Measurements from ENCODE around the gene CAPG. TPM values are rescaled to one million over a fixed set of nuclear protein-coding genes. Genes with fewer than 3 reads are reported as not detected.
"Not testable (repeated sequence)": the region's sequence is repeated elsewhere in the genome, so short reads cannot be mapped to it uniquely, and the experiment has no call there.

The CAPG gene
- polyA plus RNA-seq, 4 donors, result 35.8 to 130 (median 62.4) TPM

DNA sequence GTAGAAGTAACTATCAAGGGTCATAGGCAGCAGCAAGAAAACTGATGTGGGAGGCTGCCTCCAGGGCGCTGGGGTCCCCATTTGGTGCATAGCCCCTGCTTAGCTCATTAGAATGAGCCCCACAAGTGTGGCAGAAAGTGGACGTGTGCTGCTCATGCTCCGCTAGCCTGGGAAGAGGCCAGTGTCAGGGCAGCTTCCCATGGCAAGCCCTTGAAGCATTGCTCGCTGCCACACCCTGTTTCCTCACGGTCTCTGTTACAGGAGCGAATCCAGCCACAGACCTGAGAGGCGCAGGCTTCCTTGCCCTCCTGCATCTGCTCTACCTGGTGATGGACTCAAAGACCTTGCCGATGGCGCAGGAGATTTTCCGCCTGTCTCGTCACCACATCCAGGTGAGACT lies 33.1 kb downstream of the CAPG start:
- H3K4me1 ChIP-seq (ENCODE audit: control insufficient read depth in 3 of 3, insufficient read depth in 2 of 3, low read depth in 1 of 3, low read length in 2 of 3), result no peaks in the 10 kb centered on the region
- no peak for DNase-seq
- no peak overlapping the region for H3K4me3 ChIP-seq (ENCODE audit: low read depth in 1 of 3, low read length in 3 of 3)
- peaks cover 0 to 11% of the 10 kb centered on the region in 2 donors for H3K9me3 ChIP-seq (ENCODE audit: control insufficient read depth in 2 of 2, insufficient read depth in 1 of 2, low read depth in 1 of 2, low read length in 1 of 2)
- H3K27ac ChIP-seq (ENCODE audit: low read depth in 1 of 3, low read length in 2 of 3), result no peak overlapping the region
- no peak for FAIRE-seq
- peaks cover 5 to 42% (median 12%) of the 10 kb centered on the region in 3 donors for H3K36me3 ChIP-seq (ENCODE audit: control insufficient read depth in 3 of 3, insufficient read depth in 2 of 3, low read depth in 1 of 3, low read length in 3 of 3)
- H3K27me3 ChIP-seq (ENCODE audit: control insufficient read depth in 3 of 3, insufficient read depth in 3 of 3, low read length in 3 of 3), result no peaks in the 10 kb centered on the region
- WGBS, 3 donors, result 91 to 97% (median 94%) methylated on average over 11 of the region's 11 CpGs

DNA sequence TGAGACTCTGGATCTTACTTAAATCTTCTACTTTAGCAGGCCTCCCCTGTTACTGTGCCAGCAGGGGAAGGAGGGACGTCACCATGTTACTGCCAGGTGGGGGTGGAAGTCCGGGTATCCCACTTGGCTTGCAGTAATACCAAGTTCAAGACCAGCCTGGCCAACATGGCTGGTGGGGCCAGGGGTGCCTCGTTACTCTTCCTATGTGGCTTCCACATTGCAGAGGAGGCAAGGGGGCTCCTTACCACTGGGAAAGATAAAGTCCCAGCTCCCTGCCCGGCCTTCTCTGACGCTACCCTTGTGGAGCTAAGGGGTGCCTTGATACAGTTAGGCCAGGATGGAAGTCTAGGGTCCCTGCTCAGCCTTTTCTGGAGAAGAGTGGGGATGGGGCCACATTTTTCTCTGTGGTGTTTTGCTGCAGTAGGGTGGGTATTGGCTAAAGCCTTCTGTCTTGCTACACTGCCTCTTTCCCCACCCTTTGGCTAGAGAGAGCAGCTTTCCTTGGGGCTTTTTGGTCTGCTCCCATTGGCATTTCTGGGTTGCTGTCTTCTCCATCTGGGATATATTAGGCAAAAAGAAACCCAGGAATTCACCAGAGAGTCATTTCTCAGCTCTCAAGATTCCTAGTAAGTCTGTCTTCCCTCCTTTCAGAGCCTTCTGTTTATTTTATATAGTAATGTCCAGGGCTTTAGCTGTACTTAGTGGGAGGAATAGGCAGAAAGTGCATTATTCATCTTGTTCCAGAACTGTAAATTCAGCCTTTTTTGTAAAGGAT lies 33.7 kb downstream of the CAPG start:
- 93 to 98% (median 96%) methylated on average over 5 of the region's 5 CpGs for WGBS, 3 donors
- H3K4me3 ChIP-seq (ENCODE audit: low read depth in 1 of 3, low read length in 3 of 3), result no peak overlapping the region
- H3K27me3 ChIP-seq (ENCODE audit: control insufficient read depth in 3 of 3, insufficient read depth in 3 of 3, low read length in 3 of 3), result no peaks in the 10 kb centered on the region
- H3K9me3 ChIP-seq (ENCODE audit: control insufficient read depth in 2 of 2, insufficient read depth in 1 of 2, low read depth in 1 of 2, low read length in 1 of 2), result peaks cover 0 to 11% of the 10 kb centered on the region in 2 donors
- H3K27ac ChIP-seq (ENCODE audit: low read depth in 1 of 3, low read length in 2 of 3), result no peak overlapping the region
- DNase-seq (no peak), FAIRE-seq (no peak)
- peaks cover 5 to 40% (median 12%) of the 10 kb centered on the region in 3 donors for H3K36me3 ChIP-seq (ENCODE audit: control insufficient read depth in 3 of 3, insufficient read depth in 2 of 3, low read depth in 1 of 3, low read length in 3 of 3)
- no peaks in the 10 kb centered on the region for H3K4me1 ChIP-seq (ENCODE audit: control insufficient read depth in 3 of 3, insufficient read depth in 2 of 3, low read depth in 1 of 3, low read length in 2 of 3)

DNA sequence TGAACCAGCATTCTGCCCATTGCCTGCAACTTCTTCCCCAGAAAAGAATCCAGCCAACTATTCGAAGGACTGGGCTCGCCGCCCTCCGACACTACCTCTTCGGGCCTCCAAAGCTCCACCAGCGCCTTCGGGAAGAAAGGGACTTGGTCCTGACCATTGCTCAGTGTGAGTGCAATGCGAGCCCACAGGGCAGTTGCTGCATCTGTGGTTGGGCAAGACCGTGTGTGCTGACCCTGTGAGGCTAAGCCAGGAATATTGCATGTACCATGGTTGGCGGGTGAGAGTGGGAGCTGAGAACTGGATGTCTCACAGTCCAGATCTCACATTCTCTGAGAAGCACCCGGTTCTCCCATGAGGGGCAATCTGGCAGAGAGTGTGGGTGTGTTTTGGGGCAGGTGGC lies 39.1 kb downstream of the CAPG start:
- no peak for DNase-seq
- H3K4me1 ChIP-seq (ENCODE audit: control insufficient read depth in 3 of 3, insufficient read depth in 2 of 3, low read depth in 1 of 3, low read length in 2 of 3), result peaks cover 0 to 7% (median 0%) of the 10 kb centered on the region in 3 donors
- H3K27ac ChIP-seq (ENCODE audit: low read depth in 1 of 3, low read length in 2 of 3), result no peak overlapping the region
- no peak overlapping the region for H3K4me3 ChIP-seq (ENCODE audit: low read depth in 1 of 3, low read length in 3 of 3)
- 95 to 97% (median 97%) methylated on average over 11 of the region's 11 CpGs for WGBS, 3 donors
- FAIRE-seq, result no peak
- H3K27me3 ChIP-seq (ENCODE audit: control insufficient read depth in 3 of 3, insufficient read depth in 3 of 3, low read length in 3 of 3), result no peaks in the 10 kb centered on the region
- no peaks in the 10 kb centered on the region for H3K9me3 ChIP-seq (ENCODE audit: control insufficient read depth in 2 of 2, insufficient read depth in 1 of 2, low read depth in 1 of 2, low read length in 1 of 2)
- peaks cover 0 to 41% (median 5%) of the 10 kb centered on the region in 3 donors for H3K36me3 ChIP-seq (ENCODE audit: control insufficient read depth in 3 of 3, insufficient read depth in 2 of 3, low read depth in 1 of 3, low read length in 3 of 3)

- no peaks in the 10 kb centered on the region for H3K9me3 ChIP-seq (ENCODE audit: control insufficient read depth in 2 of 2, insufficient read depth in 1 of 2, low read depth in 1 of 2, low read length in 1 of 2)
These were observed 40.7 kb downstream of the CAPG start for GRCh38 chr2:85369500-85369899.

DNA sequence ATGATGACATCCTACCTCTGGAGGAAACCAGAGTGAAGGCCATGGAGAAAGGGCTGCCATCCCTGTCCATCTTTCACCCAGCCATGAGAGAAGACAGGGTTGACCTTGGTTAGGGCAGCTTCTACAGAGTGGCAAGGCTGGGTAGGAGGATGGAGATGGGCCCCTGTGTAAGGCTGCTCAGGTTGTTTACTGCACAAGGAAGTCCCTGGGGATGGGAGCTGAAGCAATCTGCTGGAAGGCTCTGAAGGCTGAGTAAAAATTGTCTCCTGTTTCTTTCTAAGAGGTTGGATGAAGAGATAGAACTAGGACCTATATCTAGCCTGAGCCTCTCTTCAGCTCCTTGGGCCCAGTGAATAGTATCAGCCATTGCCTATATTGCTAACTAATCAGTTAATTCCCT lies 41.2 kb downstream of the CAPG start:
- no peaks in the 10 kb centered on the region for H3K27me3 ChIP-seq (ENCODE audit: control insufficient read depth in 3 of 3, insufficient read depth in 3 of 3, low read length in 3 of 3)
- no peak for DNase-seq
- no peak for FAIRE-seq
- peaks cover 0 to 14% (median 0%) of the 10 kb centered on the region in 3 donors for H3K4me1 ChIP-seq (ENCODE audit: control insufficient read depth in 3 of 3, insufficient read depth in 2 of 3, low read depth in 1 of 3, low read length in 2 of 3)
- no peak overlapping the region for H3K27ac ChIP-seq (ENCODE audit: low read depth in 1 of 3, low read length in 2 of 3)
- no peaks in the 10 kb centered on the region for H3K9me3 ChIP-seq (ENCODE audit: control insufficient read depth in 2 of 2, insufficient read depth in 1 of 2, low read depth in 1 of 2, low read length in 1 of 2)
- peaks cover 0 to 32% (median 3%) of the 10 kb centered on the region in 3 donors for H3K36me3 ChIP-seq (ENCODE audit: control insufficient read depth in 3 of 3, insufficient read depth in 2 of 3, low read depth in 1 of 3, low read length in 3 of 3)
- H3K4me3 ChIP-seq (ENCODE audit: low read depth in 1 of 3, low read length in 3 of 3), result no peak overlapping the region

More at GRCh38 chr2:85369500-85369899, 40.7 kb downstream of the CAPG start:
- peak in 1 of 2 donors; percentile 46 for DNase-seq
- FAIRE-seq, result no peak
- Histone ChIP-seq H3K27ac (ENCODE audit: low read depth in 1 of 3, low read length in 2 of 3) (no peak overlapping the region), H3K4me1 (ENCODE audit: control insufficient read depth in 3 of 3, insufficient read depth in 2 of 3, low read depth in 1 of 3, low read length in 2 of 3) (peaks cover 0 to 14% (median 0%) of the 10 kb centered on the region in 3 donors), H3K36me3 (ENCODE audit: control insufficient read depth in 3 of 3, insufficient read depth in 2 of 3, low read depth in 1 of 3, low read length in 3 of 3) (peaks cover 0 to 36% (median 3%) of the 10 kb centered on the region in 3 donors), H3K4me3 (ENCODE audit: low read depth in 1 of 3, low read length in 3 of 3) (no peak overlapping the region), H3K27me3 (ENCODE audit: control insufficient read depth in 3 of 3, insufficient read depth in 3 of 3, low read length in 3 of 3) (no peaks in the 10 kb centered on the region)
- WGBS, 3 donors, result 72 to 84% (median 82%) methylated on average over 5 of the region's 5 CpGs

- Histone ChIP-seq H3K9me3 (ENCODE audit: control insufficient read depth in 2 of 2, insufficient read depth in 1 of 2, low read depth in 1 of 2, low read length in 1 of 2) (no peaks in the 10 kb centered on the region), H3K27ac (ENCODE audit: low read depth in 1 of 3, low read length in 2 of 3) (no peak overlapping the region), H3K27me3 (ENCODE audit: control insufficient read depth in 3 of 3, insufficient read depth in 3 of 3, low read length in 3 of 3) (no peaks in the 10 kb centered on the region), H3K4me1 (ENCODE audit: control insufficient read depth in 3 of 3, insufficient read depth in 2 of 3, low read depth in 1 of 3, low read length in 2 of 3) (peaks cover 0 to 14% (median 0%) of the 10 kb centered on the region in 3 donors), H3K36me3 (ENCODE audit: control insufficient read depth in 3 of 3, insufficient read depth in 2 of 3, low read depth in 1 of 3, low read length in 3 of 3) (peaks cover 0 to 34% (median 3%) of the 10 kb centered on the region in 3 donors), H3K4me3 (ENCODE audit: low read depth in 1 of 3, low read length in 3 of 3) (no peak overlapping the region)
- no peak for DNase-seq
- 86 to 90% (median 89%) methylated on average over 5 of the region's 5 CpGs for WGBS, 3 donors
- FAIRE-seq, result no peak
These were observed 43.0 kb downstream of the CAPG start for GRCh38 chr2:85367180-85367579.

- not testable (repeated sequence) for DNase-seq; H3K27ac ChIP-seq (ENCODE audit: low read depth in 1 of 3, low read length in 2 of 3); FAIRE-seq; H3K4me3 ChIP-seq (ENCODE audit: low read depth in 1 of 3, low read length in 3 of 3); H3K27me3 ChIP-seq (ENCODE audit: control insufficient read depth in 3 of 3, insufficient read depth in 3 of 3, low read length in 3 of 3); H3K4me1 ChIP-seq (ENCODE audit: control insufficient read depth in 3 of 3, insufficient read depth in 2 of 3, low read depth in 1 of 3, low read length in 2 of 3); H3K9me3 ChIP-seq (ENCODE audit: control insufficient read depth in 2 of 2, insufficient read depth in 1 of 2, low read depth in 1 of 2, low read length in 1 of 2)
- peaks cover 0 to 26% (median 0%) of the 10 kb centered on the region in 3 donors for H3K36me3 ChIP-seq (ENCODE audit: control insufficient read depth in 3 of 3, insufficient read depth in 2 of 3, low read depth in 1 of 3, low read length in 3 of 3)
- 77 to 88% (median 85%) methylated on average over 5 of the region's 5 CpGs for WGBS, 3 donors
These were observed 47.3 kb downstream of the CAPG start for GRCh38 chr2:85362653-85363387.

- Histone ChIP-seq H3K4me1 (ENCODE audit: control insufficient read depth in 3 of 3, insufficient read depth in 2 of 3, low read depth in 1 of 3, low read length in 2 of 3) (peaks cover 2 to 8% (median 4%) of the 10 kb centered on the region in 3 donors), H3K4me3 (ENCODE audit: low read depth in 1 of 3, low read length in 3 of 3) (no peak overlapping the region), H3K9me3 (ENCODE audit: control insufficient read depth in 2 of 2, insufficient read depth in 1 of 2, low read depth in 1 of 2, low read length in 1 of 2) (no peaks in the 10 kb centered on the region), H3K27me3 (ENCODE audit: control insufficient read depth in 3 of 3, insufficient read depth in 3 of 3, low read length in 3 of 3) (no peaks in the 10 kb centered on the region), H3K27ac (ENCODE audit: low read depth in 1 of 3, low read length in 2 of 3) (no peak overlapping the region), H3K36me3 (ENCODE audit: control insufficient read depth in 3 of 3, insufficient read depth in 2 of 3, low read depth in 1 of 3, low read length in 3 of 3) (peaks cover 0 to 30% (median 2%) of the 10 kb centered on the region in 3 donors)
- 91 to 95% (median 92%) methylated on average over 3 of the region's 3 CpGs for WGBS, 3 donors
- DNase-seq (no peak), FAIRE-seq (no peak)
These were observed 52.4 kb downstream of the CAPG start for GRCh38 chr2:85357736-85358135.
